NCI-H524 treated with DMSO at 0.1 percent for 48 hours (cell line): Measurements from ENCODE around the gene GART.
"Not testable (repeated sequence)": the region's sequence is repeated elsewhere in the genome, so short reads cannot be mapped to it uniquely, and the experiment has no call there.

Experiments used
- DNase-seq: peaks from one replicate; lab custom pipeline; 2025; lab: John Stamatoyannopoulos, UW

Gene GART

GRCh38 chr21:33512481-33512880 lies 29.4 kb downstream of the GART start:
- DNase-seq = no peak

GRCh38 chr21:33511639-33512038 lies 30.3 kb downstream of the GART start:
- DNase-seq = no peak

GRCh38 chr21:33510826-33511225 lies 31.1 kb downstream of the GART start:
- no peak for DNase-seq

- not testable (repeated sequence) for DNase-seq
Measured at GRCh38 chr21:33507003-33507402, 34.9 kb downstream of the GART start.

- no peak for DNase-seq
Measured at GRCh38 chr21:33505833-33506232, 36.1 kb downstream of the GART start.

- DNase-seq = no peak
Measured at GRCh38 chr21:33496345-33496744, 45.6 kb downstream of the GART start.

- DNase-seq = no peak
Measured at GRCh38 chr21:33495743-33496142, 46.2 kb downstream of the GART start.

GRCh38 chr21:33493756-33494155 lies 48.2 kb downstream of the GART start:
- no peak for DNase-seq

- DNase-seq = no peak
Measured at GRCh38 chr21:33492571-33492970, 49.3 kb downstream of the GART start.

- DNase-seq = peak; percentile 84
Measured at GRCh38 chr21:33491373-33492102, 50.4 kb downstream of the GART start, which contains the start of gene DNAJC28. Gene DNAJC28, minus strand, starts transcription at chr21:33491716. Its CDS starts 2,323 bp downstream, at chr21:33489393.

GRCh38 chr21:33490991-33491372 lies 50.9 kb downstream of the GART start:
- DNase-seq = no peak

- no peak for DNase-seq
Measured at GRCh38 chr21:33488936-33489335, 53.0 kb downstream of the GART start.

GRCh38 chr21:33487996-33488395 lies 53.9 kb downstream of the GART start:
- no peak for DNase-seq

GRCh38 chr21:33481314-33481943 lies 60.5 kb downstream of the GART start:
- no peak for DNase-seq

GRCh38 chr21:33480481-33481103 lies 61.3 kb downstream of the GART start:
- no peak for DNase-seq

- peak; percentile 73 for DNase-seq
Measured at GRCh38 chr21:33479679-33480480, 62.0 kb downstream of the GART start, which contains the start of gene TMEM50B. Gene TMEM50B, minus strand, starts transcription at chr21:33479974. Its CDS starts 11,089 bp downstream, at chr21:33468885.

GRCh38 chr21:33478935-33479678 lies 62.8 kb downstream of the GART start:
- DNase-seq = no peak

GRCh38 chr21:33478182-33478581 lies 63.7 kb downstream of the GART start:
- no peak for DNase-seq

- DNase-seq = no peak
Measured at GRCh38 chr21:33477066-33477465, 64.9 kb downstream of the GART start.

- DNase-seq = no peak
Measured at GRCh38 chr21:33473344-33473743, 68.6 kb downstream of the GART start.

GRCh38 chr21:33470701-33471100 lies 71.2 kb downstream of the GART start:
- DNase-seq = no peak
